Measurements from ENCODE around the gene RPN1.

Gene RPN1

DNA sequence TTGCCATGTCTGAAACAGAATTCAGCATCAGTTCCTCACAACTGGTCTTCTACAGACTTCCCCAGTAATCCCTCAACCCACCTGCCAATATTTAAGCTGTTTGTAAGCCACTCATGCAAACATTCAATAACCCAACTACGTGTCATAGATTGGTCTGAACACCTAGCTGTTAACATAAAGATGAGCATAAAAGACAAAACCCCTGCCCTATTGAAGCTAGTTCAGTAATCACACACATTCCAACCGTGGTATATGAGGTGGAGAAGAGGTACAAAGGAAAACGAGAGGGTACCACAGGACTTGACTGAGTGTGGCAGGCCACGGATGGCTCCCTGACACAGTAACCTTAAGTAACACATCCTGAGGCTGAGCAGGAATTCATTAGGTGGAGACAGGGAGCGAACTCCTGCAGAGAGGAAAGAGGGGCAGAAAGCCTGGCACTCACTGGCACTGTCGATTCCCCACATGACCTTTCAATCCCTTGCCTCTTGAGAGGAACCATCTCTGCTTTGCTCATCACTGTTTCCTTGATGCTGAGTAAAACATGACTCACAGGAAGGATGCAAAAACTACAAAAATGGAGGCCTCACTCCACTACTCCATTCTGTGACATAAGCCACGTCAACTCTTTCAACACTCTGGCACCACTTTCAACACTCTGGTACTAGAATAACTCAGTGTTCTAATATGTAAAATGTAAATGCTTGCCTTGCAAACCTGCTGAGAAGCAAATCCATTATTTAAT lies 31.3 kb downstream of the RPN1 start:
- TF ChIP-seq, protein P1, sequence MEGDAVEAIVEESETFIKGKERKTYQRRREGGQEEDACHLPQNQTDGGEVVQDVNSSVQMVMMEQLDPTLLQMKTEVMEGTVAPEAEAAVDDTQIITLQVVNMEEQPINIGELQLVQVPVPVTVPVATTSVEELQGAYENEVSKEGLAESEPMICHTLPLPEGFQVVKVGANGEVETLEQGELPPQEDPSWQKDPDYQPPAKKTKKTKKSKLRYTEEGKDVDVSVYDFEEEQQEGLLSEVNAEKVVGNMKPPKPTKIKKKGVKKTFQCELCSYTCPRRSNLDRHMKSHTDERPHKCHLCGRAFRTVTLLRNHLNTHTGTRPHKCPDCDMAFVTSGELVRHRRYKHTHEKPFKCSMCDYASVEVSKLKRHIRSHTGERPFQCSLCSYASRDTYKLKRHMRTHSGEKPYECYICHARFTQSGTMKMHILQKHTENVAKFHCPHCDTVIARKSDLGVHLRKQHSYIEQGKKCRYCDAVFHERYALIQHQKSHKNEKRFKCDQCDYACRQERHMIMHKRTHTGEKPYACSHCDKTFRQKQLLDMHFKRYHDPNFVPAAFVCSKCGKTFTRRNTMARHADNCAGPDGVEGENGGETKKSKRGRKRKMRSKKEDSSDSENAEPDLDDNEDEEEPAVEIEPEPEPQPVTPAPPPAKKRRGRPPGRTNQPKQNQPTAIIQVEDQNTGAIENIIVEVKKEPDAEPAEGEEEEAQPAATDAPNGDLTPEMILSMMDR (IDR thresholded peaks at IDR 0.05; ENCODE audit: extremely low read depth, insufficient read depth, missing control alignments): no peak
- in situ Hi-C loops (cut with MboI; ENCODE audit: low pct_unique_long_range_greater_than_20kb, low sequenced_read_pairs, unreplicated experiment): loop anchor here (25.0 kb wide), 1 partner anchor 532 kb away; no protein-coding TSS in a partner anchor
- DNase-seq (ENCODE audit: low spot score): no peak

DNA sequence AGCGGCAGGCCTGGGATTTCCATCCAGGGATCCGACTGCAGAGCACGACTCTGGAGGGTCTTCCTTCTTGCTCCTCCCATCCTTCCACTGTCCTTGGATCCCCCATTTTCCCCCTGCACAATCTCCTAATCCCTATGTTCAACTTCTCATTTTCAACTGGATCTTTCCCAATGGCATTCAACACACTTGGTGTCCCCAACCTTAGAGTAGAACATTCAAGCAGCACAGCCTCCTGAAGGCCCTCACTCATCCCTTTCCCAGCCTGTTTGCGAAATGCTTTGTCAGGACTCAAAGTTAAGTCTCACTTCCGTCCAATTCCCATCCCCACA lies 32.3 kb downstream of the RPN1 start:
- no peak for DNase-seq (ENCODE audit: low spot score)
- TF ChIP-seq, protein P1 (IDR thresholded peaks at IDR 0.05; ENCODE audit: extremely low read depth, insufficient read depth, missing control alignments): no peak
- in situ Hi-C loops (cut with MboI; ENCODE audit: low pct_unique_long_range_greater_than_20kb, low sequenced_read_pairs, unreplicated experiment): loop anchor here (25.0 kb wide), 1 partner anchor 531 kb away; no protein-coding TSS in a partner anchor

DNA sequence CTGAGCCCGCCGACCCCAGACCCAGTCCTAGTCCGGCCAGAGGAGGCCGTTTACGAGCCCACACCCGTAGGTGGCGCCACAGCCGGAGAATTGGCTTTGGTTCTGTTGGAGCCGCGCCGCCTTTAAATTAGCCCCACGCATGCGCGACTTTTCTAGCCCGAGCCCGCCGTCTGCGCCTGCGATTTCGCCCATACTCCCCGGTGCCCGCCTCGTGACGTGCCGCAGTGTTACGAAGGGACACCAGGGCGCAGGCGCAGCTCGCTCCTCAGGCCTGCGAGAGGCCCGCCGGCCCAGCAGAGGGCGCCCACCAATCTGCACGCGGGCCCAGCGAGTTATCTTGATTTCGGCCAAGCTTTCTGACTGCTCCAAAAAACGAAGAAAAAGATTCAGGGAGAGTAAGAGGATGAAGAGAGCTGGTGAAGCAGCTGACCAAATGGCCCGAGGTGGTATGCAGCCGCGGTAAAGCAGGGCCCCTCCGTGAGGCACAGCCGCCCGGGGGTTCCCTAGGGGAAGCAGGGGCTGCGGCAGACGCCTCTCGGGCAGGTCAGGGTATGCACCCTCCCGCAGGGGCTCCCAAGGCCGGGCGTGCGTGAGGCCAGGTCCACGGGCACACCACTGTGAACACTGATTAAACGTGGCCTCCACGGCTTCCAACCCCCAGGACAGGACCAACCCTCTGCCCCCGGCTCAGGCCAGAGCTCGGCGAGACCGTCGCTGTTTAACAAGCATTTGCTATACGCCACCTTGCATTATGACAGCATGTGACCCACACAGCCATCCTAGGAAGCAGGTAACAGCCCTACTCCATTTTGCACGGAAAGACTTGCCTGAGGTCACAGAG lies 32.8 kb downstream of the RPN1 start:
- in situ Hi-C loops (cut with MboI; ENCODE audit: low pct_unique_long_range_greater_than_20kb, low sequenced_read_pairs, unreplicated experiment): loop anchor here (25.0 kb wide), 1 partner anchor 530 kb away; no protein-coding TSS in a partner anchor
- peak; percentile 99 for DNase-seq (ENCODE audit: low spot score)
- TF ChIP-seq, protein P1 (IDR thresholded peaks at IDR 0.05; ENCODE audit: extremely low read depth, insufficient read depth, missing control alignments): peak; percentile 93

DNA sequence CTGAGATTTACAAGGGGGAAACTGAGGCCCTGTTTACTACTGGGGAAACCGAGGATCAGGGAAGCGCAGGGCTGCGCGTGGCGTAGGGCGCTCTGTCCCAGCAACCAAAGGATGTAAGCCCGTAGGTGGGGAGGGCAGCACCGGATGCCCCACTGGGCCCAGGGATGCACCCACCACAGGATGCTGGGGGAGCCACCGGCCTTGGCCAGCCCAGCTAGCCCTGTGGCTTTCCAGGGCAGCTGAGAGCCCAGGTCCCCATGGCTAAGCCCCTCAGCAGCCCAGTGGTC lies 33.4 kb downstream of the RPN1 start:
- no peak for DNase-seq (ENCODE audit: low spot score)
- in situ Hi-C loops (cut with MboI; ENCODE audit: low pct_unique_long_range_greater_than_20kb, low sequenced_read_pairs, unreplicated experiment): loop anchor here (25.0 kb wide), 1 partner anchor 530 kb away; no protein-coding TSS in a partner anchor
- TF ChIP-seq, protein P1 (IDR thresholded peaks at IDR 0.05; ENCODE audit: extremely low read depth, insufficient read depth, missing control alignments): no peak

DNA sequence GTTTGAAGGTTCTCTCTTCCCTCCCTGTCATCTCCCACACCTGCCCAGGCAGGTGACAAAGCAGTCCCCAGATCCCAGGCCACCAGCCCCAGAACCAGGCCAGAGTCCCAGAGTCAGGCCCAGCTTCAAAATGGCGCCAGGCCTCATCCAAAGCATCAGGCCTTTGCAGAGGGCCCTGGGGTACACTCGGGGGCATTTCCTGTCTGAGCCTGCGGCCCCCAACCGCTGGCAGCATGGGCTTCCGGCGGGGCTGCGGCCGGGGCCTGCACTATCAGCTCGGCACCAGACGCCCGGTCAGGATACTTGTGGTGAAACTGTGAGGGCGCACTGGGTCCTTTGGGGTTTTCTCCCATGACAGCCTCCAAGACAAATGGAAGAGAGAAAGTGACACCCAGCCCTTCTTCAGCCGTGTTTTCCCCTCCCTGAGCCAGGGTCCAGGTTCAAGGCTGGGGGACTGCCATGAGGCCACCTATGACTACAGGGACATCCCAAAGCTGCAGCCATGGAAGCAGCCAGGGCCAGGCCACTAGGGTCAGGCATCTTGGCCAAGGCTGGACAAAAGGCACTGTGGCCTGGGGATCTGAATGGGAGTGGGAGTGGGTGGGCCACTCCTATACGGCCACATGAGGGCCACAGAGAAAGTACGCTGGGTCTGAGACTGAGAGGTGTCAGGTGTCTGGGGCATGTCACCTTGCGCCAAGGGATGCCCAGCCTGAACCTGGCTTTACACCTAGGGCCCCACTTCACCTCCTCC lies 33.9 kb downstream of the RPN1 start:
- DNase-seq (ENCODE audit: low spot score): no peak
- in situ Hi-C loops (cut with MboI; ENCODE audit: low pct_unique_long_range_greater_than_20kb, low sequenced_read_pairs, unreplicated experiment): loop anchor here (25.0 kb wide), 1 partner anchor 529 kb away; no protein-coding TSS in a partner anchor
- TF ChIP-seq, protein P1 (IDR thresholded peaks at IDR 0.05; ENCODE audit: extremely low read depth, insufficient read depth, missing control alignments): no peak

DNA sequence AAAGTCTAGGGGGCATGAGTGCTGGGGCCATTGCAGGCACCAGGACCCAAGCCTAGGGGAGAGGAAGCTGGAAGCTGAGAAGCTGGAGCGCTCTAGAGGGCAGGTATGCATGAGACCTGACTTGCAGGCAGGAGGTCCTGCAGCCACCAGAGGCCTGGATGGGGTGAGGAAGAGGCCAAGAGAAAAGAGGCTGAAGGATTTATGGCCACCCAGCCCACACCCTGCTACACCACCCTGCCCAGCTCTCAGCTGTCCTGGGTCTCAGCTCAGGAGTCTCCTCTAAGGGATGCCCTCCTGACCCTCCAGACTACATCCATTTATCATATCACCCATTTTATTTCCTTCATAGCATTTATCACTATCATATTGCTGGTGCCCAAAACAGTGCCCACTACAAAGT lies 36.5 kb downstream of the RPN1 start:
- DNase-seq (ENCODE audit: low spot score): no peak
- TF ChIP-seq, protein P1 (IDR thresholded peaks at IDR 0.05; ENCODE audit: extremely low read depth, insufficient read depth, missing control alignments): no peak
- in situ Hi-C loops (cut with MboI; ENCODE audit: low pct_unique_long_range_greater_than_20kb, low sequenced_read_pairs, unreplicated experiment): loop anchor here (25.0 kb wide), 1 partner anchor 527 kb away; no protein-coding TSS in a partner anchor
